HEK293 (cell line): Measurements from ENCODE around the gene KIRREL3.

Source experiments
- CTCF ChIA-PET: fragments of 350-600 bp; formaldehyde crosslinking; extraction: SDS; loops from one replicate; lab custom pipeline; 2021; ENCODE audit warnings: antibody characterized with exemption; lab: Yijun Ruan, JAX
- POLR2A ChIA-PET: fragments of 300-600 bp; formaldehyde crosslinking; extraction: SDS; loops from one replicate; lab custom pipeline; 2020; ENCODE audit warnings: antibody characterized with exemption, inconsistent platforms; lab: Yijun Ruan, JAX
- H3K27ac ChIP-seq: fragments of 200-500 bp; sonication (Bioruptor generic); 2 replicates; pipeline ENCODE4 v1.5.1; 2014; ENCODE audit warnings: low read depth, low read length, control low read depth, inconsistent platforms; ENCODE audit errors: extremely low read depth
- H3K36me3 ChIP-seq, 2 experiments: fragments of 200-500 bp in 1 of 2; sonication (Bioruptor generic) in 1 of 2; 1 replicate in 1 of 2; 2 replicates in 1 of 2; pipeline ENCODE4 v1.5.1; 2014 to 2017; ENCODE audit warnings: inconsistent platforms in 2 of 2, low read length in 2 of 2; ENCODE audit not compliant: control insufficient read depth in 2 of 2, insufficient read depth in 1 of 2
- H3K4me1 ChIP-seq: fragments of 200-500 bp; sonication (Bioruptor generic); 2 replicates; pipeline ENCODE4 v1.5.1; 2014; ENCODE audit warnings: mild to moderate bottlenecking, low read length, inconsistent platforms; ENCODE audit not compliant: control insufficient read depth, insufficient read depth
- H3K4me3 ChIP-seq: 2 replicates; pipeline ENCODE4 v1.5.1; 2011; ENCODE audit warnings: low read depth, mild to moderate bottlenecking, control low read depth, low read length, moderate library complexity
- H3K9me3 ChIP-seq: fragments of 200-500 bp; sonication (Bioruptor generic); 2 replicates; pipeline ENCODE4 v1.5.1; 2014; ENCODE audit warnings: low read depth, low read length, inconsistent platforms; ENCODE audit not compliant: control insufficient read depth, insufficient read depth
- BCL11B ChIP-seq: fragments of 450-650 bp; formaldehyde crosslinking; IDR thresholded peaks from 2 replicates; pipeline ENCODE4 v1.5.1; 2016; ENCODE audit warnings: low read depth, missing biosample characterization, missing genetic modification characterization
- CTCF ChIP-seq: fragments of 450-650 bp; formaldehyde crosslinking; IDR thresholded peaks from 2 replicates; pipeline ENCODE4 v1.5.1; 2016; ENCODE audit warnings: missing biosample characterization, missing genetic modification characterization
- GLIS1 ChIP-seq: fragments of 450-650 bp; formaldehyde crosslinking; IDR thresholded peaks from 2 replicates; pipeline ENCODE4 v1.5.1; 2016; ENCODE audit warnings: missing biosample characterization, missing genetic modification characterization
- MYNN ChIP-seq: fragments of 450-650 bp; formaldehyde crosslinking; IDR thresholded peaks from 2 replicates; pipeline ENCODE4 v1.5.1; 2016; ENCODE audit warnings: missing biosample characterization, missing genetic modification characterization, borderline replicate concordance
- REPIN1 ChIP-seq: fragments of 450-650 bp; formaldehyde crosslinking; IDR thresholded peaks from 2 replicates; pipeline ENCODE4 v1.5.1; 2017; ENCODE audit warnings: missing biosample characterization, missing genetic modification characterization, low read depth
- WT1 ChIP-seq: fragments of 450-650 bp; formaldehyde crosslinking; IDR thresholded peaks from 2 replicates; pipeline ENCODE4 v1.5.1; 2016; ENCODE audit warnings: missing biosample characterization, missing genetic modification characterization
- ZBTB10 ChIP-seq: fragments of 450-650 bp; formaldehyde crosslinking; IDR thresholded peaks from 2 replicates; pipeline ENCODE4 v1.5.1; 2016; ENCODE audit warnings: missing biosample characterization, missing genetic modification characterization
- ZBTB17 ChIP-seq: fragments of 450-650 bp; formaldehyde crosslinking; IDR thresholded peaks from 2 replicates; pipeline ENCODE4 v1.5.1; 2016; ENCODE audit warnings: missing biosample characterization, missing genetic modification characterization
- ZBTB21 ChIP-seq: fragments of 450-650 bp; formaldehyde crosslinking; IDR thresholded peaks from 2 replicates; pipeline ENCODE4 v1.5.1; 2017; ENCODE audit warnings: missing biosample characterization, missing genetic modification characterization
- ZFP37 ChIP-seq: fragments of 450-650 bp; formaldehyde crosslinking; IDR thresholded peaks from 2 replicates; pipeline ENCODE4 v1.5.1; 2016; ENCODE audit warnings: missing biosample characterization, missing genetic modification characterization
- ZFP41 ChIP-seq: fragments of 450-650 bp; formaldehyde crosslinking; IDR thresholded peaks from 2 replicates; pipeline ENCODE4 v1.5.1; 2016; ENCODE audit warnings: missing biosample characterization, missing genetic modification characterization, borderline replicate concordance
- ZNF121 ChIP-seq: fragments of 450-650 bp; formaldehyde crosslinking; IDR thresholded peaks from 2 replicates; pipeline ENCODE4 v1.5.1; 2016; ENCODE audit warnings: missing biosample characterization, missing genetic modification characterization
- ZNF146 ChIP-seq: fragments of 450-650 bp; formaldehyde crosslinking; IDR thresholded peaks from 2 replicates; pipeline ENCODE4 v1.5.1; 2016; ENCODE audit warnings: missing biosample characterization, missing genetic modification characterization
- ZNF174 ChIP-seq: fragments of 450-650 bp; formaldehyde crosslinking; IDR thresholded peaks from 2 replicates; pipeline ENCODE4 v1.5.0; 2017; ENCODE audit warnings: missing biosample characterization, mild to moderate bottlenecking, missing genetic modification characterization
- ZNF184 ChIP-seq: fragments of 450-650 bp; IDR thresholded peaks from 2 replicates; pipeline ENCODE4 v1.5.1; 2018; ENCODE audit warnings: missing biosample characterization, mild to moderate bottlenecking, missing genetic modification characterization
- ZNF202 ChIP-seq: fragments of 450-650 bp; formaldehyde crosslinking; IDR thresholded peaks from 2 replicates; pipeline ENCODE4 v1.5.1; 2016; ENCODE audit warnings: missing biosample characterization, missing genetic modification characterization, borderline replicate concordance
- ZNF311 ChIP-seq: fragments of 450-650 bp; formaldehyde crosslinking; IDR thresholded peaks from 2 replicates; pipeline ENCODE4 v1.5.1; 2017; ENCODE audit warnings: missing biosample characterization, missing genetic modification characterization, borderline replicate concordance
- ZNF501 ChIP-seq: fragments of 450-650 bp; formaldehyde crosslinking; IDR thresholded peaks from 2 replicates; pipeline ENCODE4 v1.5.1; 2016; ENCODE audit warnings: missing biosample characterization, missing genetic modification characterization
- ZNF629 ChIP-seq: fragments of 450-650 bp; formaldehyde crosslinking; IDR thresholded peaks from 2 replicates; pipeline ENCODE4 v1.5.1; 2017; ENCODE audit warnings: missing biosample characterization, missing genetic modification characterization
- ZNF776 ChIP-seq: fragments of 450-650 bp; formaldehyde crosslinking; IDR thresholded peaks from 2 replicates; pipeline ENCODE4 v1.5.0; 2017; ENCODE audit warnings: missing biosample characterization, missing genetic modification characterization, borderline replicate concordance
- ZNF837 ChIP-seq: fragments of 450-650 bp; formaldehyde crosslinking; IDR thresholded peaks from 2 replicates; pipeline ENCODE4 v1.5.1; 2016; ENCODE audit warnings: missing biosample characterization, missing genetic modification characterization
- ZXDB ChIP-seq: fragments of 450-650 bp; formaldehyde crosslinking; IDR thresholded peaks from 2 replicates; pipeline ENCODE4 v1.5.1; 2016; ENCODE audit warnings: missing biosample characterization, missing genetic modification characterization

The KIRREL3 gene

GRCh38 chr11:126791991-126792390 is 208.6 kb downstream of the KIRREL3 start:
- TF ChIP-seq ZFP41 (tag by site-specific recombination) (no peak), ZBTB10 (tag by site-specific recombination) (no peak), ZNF202 (tag by site-specific recombination) (no peak), ZNF501 (tag by site-specific recombination) (no peak), MYNN (tag by site-specific recombination) (no peak), ZBTB17 (no peak), ZNF776 (tag by site-specific recombination) (no peak)
- Histone ChIP-seq H3K4me3 (no peak overlapping the region), H3K27ac (no peak overlapping the region), H3K36me3 (no peaks in the 10 kb centered on the region), H3K4me1 (no peaks in the 10 kb centered on the region), H3K9me3 (no peaks in the 10 kb centered on the region)
- ChIA-PET CTCF (no interaction called here), POLR2A (no interaction called here)

GRCh38 chr11:126791446-126791845 is 209.1 kb downstream of the KIRREL3 start:
- no peak overlapping the region for H3K27ac ChIP-seq
- CTCF ChIA-PET, result no interaction called here

GRCh38 chr11:126790550-126791081 is 210.0 kb downstream of the KIRREL3 start:
- no peaks in the 10 kb centered on the region for H3K4me1 ChIP-seq
- H3K4me3 ChIP-seq, result no peak overlapping the region
- ChIA-PET CTCF (interaction anchor here (0.5 kb wide), 1 partner anchor 416 kb away, joined by 3 read pairs; no protein-coding TSS in a partner anchor), POLR2A (no interaction called here)
- H3K9me3 ChIP-seq, result no peaks in the 10 kb centered on the region
- H3K36me3 ChIP-seq, result no peaks in the 10 kb centered on the region
- no peak for TF ChIP-seq ZFP37 (tag by site-specific recombination)
- TF ChIP-seq WT1, result no peak
- no peak for TF ChIP-seq CTCF (tag by site-specific recombination)
- no peak for TF ChIP-seq ZBTB21 (tag by site-specific recombination)
- no peak overlapping the region for H3K27ac ChIP-seq

More at GRCh38 chr11:126791446-126791845, 209.1 kb downstream of the KIRREL3 start:
- Histone ChIP-seq H3K9me3 (no peaks in the 10 kb centered on the region), H3K4me3 (no peak overlapping the region), H3K4me1 (no peaks in the 10 kb centered on the region), H3K36me3 (no peaks in the 10 kb centered on the region)
- TF ChIP-seq ZNF629 (no peak), GLIS1 (no peak), REPIN1 (tag by site-specific recombination) (no peak), ZNF174 (tag by site-specific recombination) (no peak), ZNF184 (tag by site-specific recombination) (no peak), ZXDB (tag by site-specific recombination) (no peak), ZNF837 (no peak), ZNF311 (tag by site-specific recombination) (no peak), ZNF121 (tag by site-specific recombination) (no peak), ZFP37 (tag by site-specific recombination) (no peak), ZNF146 (tag by site-specific recombination) (no peak), BCL11B (tag by site-specific recombination) (no peak), ZBTB21 (tag by site-specific recombination) (no peak), ZBTB10 (tag by site-specific recombination) (no peak)
- POLR2A ChIA-PET, result no interaction called here
